Effector CD4-positive, alpha-beta T cell (primary cell): ENCODE results near the gene PHLDB1.

Experiments
- DNase-seq: peaks from one replicate; pipeline ENCODE4 v3.0.0-alpha.2; 2020

Gene PHLDB1

DNA sequence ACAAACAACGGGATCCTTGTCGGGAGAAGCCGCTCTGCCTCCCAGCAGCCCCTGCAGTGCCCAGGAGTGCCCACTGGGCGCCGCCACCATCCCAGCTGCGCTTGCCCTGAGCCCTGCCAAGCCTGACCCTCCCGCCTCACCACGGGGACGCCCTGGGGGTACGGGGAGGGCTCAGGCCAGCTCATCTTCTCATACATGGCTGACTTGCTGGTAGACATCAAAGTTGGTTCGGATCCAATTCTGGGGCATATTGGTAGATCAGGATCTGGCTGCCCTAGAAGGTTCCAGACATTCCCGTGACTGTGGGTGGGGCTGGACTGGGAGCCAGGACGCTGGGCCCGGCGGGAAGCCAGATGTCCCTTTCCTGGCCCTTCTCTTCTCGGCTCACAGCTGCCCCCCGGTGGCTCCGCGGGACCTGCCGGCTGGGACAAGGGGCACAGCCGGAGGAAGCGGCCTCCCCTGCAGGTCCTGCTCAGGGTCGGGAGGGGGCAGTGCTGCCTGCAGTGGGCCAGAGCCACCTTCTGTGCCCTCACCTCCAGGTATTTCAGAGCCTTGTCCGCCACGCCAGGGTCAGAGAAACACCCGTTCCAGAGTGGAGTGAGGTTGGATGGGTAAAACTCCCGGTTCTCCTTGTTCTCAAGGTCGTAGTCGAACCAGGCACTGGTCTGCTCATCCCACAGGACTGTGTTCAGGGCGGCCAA, 82.6 kb downstream of the PHLDB1 start:
- DNase-seq = peak; percentile 76

- DNase-seq = no peak
Measured at GRCh38 chr11:118690553-118691304, 83.3 kb downstream of the PHLDB1 start.

DNA sequence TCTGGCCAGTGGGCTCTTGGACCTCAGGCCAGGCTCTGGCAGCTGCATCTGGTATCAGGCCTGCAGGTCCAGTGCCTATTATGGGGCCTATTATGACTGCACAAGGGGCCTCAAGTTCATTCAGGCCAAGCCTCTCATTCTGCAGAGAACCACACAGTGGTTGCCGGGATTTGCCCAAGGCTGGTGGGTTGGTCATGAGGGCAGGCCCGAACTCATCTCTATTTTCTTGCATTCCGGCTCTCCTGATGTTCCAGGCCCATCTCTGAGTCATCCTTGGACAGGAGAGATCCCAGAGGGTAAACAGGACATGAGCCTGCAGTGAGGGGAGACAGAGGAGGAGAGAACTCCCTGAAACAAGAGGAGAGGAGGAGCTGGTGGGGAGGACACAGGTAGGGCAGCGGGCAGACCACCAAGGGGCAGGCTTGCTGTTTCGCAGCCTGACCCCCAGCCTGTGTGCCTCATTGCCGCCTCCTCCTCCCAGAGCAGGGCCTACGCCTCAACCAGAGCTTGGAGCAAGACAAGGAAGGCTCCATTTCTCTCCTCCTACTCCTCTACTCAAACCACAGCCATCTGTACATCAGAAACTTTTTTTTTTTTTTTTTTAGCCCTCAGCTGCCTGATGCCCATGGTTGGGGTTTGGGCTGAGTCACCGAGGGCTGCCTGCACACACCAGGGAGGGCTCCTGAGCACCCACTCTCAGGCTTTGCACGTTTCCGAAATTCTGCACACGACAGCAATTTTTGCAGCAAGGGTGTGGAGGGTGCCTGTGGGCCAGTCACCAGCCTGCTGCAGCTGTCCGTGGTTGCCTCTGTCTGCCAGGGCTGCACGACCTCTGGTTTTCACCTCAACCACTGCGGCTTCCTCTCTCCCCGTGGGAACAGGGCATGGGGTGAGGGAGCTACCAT, 84.8 kb downstream of the PHLDB1 start:
- peak; percentile 55 for DNase-seq

DNA sequence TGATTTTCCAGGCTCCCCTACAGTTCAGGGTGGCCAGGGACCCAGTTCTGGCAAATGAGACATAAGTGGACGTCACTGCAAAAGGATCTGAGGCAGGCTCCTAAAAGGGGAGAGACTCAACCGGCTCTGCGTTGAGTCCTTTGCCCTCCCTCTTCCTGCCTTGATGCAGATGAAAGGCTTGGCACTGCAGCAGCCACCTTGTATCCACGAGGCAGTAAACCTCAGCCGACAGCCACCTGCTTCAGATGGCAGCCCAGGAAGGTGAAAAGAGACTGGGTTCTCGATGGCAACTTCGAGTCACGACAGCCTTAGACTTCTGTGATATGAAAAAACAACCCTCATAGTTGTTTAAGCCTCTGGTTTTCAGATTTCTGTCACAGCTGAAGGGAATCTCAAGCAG, 86.8 kb downstream of the PHLDB1 start:
- no peak for DNase-seq

GRCh38 chr11:118694771-118695170, 87.4 kb downstream of the PHLDB1 start:
- no peak for DNase-seq

DNA sequence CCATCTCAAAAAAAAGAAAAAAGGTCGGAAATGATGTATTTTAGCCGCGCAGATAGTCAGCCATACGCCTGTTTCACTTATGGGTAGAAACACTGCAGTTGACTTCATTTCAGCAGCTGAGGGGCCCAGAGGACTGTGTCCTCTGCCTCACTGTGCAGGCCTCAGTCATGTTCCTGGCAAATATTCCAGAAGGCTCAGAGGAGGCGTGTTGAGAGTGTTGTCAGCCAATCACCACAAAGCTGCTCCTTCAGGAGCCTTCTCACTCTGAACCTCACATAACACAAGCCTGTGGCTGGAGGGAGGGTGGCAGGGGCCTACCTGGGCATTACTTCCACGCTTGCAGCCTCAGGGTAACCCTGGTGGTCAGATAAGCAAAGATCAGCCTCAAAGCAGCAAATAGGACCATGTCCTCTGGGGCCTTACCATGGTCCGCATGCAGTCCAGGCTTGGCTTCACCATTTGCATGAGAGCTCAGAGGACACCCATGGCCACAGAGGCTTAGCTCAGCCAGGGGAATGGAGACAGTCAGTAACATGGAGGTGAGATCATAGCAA, 89.3 kb downstream of the PHLDB1 start:
- DNase-seq = no peak

DNA sequence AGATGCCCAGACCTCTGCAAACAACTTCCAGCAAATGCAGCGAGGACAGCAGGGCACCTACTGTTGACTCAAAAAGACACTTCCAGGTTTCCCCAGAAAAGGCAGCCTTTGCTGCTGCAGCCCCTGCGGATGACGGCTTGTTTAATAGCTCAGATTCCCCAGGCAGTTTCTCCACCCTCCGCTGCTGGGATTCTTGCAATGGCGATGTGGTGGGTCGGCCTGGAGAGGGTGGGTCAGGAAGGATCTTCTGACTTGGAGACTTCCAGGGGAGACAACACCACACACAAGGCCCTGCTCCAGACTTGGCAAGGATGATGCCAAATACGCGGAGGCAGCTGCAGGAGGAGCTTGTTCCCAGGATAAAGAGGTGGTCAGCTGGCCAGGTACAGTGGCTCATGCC, 89.9 kb downstream of the PHLDB1 start:
- DNase-seq = no peak

DNA sequence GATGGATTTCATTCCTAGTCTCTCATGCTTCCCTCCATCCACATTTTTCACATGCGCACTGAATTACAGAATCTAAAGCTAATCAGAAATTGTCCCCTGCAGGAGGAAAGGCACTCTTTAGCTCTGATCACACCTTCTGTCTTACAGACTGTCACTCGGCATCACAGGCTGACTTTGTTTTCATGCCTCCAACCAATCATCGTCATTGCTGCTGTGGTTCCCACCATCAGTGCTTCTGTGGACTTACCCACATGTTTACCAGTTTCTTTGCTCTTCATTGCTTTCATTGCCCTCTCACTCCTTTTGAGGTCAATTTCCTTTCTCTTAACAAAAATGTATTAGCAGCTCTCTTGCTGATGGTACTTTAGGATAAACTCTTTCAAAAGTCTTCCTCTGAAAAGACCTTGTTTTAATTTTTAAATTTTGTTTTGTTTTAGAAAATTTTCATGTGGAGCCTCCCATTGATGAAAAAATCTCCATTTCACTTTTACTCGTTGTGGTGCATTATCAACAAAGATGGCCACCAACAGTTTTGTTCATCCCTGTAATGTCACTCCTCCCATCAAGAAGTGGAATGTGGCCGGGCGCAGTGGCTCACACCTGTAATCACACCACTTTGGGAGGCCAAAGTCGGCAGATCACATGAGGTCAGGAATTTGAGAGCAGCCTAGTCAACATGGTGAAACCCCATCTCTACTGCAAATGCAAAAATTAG, 92.2 kb downstream of the PHLDB1 start:
- DNase-seq = peak; percentile 69

GRCh38 chr11:118703563-118704106, 96.2 kb downstream of the PHLDB1 start:
- DNase-seq = no peak

GRCh38 chr11:118705111-118705741, 97.8 kb downstream of the PHLDB1 start:
- DNase-seq = peak; percentile 36

DNA sequence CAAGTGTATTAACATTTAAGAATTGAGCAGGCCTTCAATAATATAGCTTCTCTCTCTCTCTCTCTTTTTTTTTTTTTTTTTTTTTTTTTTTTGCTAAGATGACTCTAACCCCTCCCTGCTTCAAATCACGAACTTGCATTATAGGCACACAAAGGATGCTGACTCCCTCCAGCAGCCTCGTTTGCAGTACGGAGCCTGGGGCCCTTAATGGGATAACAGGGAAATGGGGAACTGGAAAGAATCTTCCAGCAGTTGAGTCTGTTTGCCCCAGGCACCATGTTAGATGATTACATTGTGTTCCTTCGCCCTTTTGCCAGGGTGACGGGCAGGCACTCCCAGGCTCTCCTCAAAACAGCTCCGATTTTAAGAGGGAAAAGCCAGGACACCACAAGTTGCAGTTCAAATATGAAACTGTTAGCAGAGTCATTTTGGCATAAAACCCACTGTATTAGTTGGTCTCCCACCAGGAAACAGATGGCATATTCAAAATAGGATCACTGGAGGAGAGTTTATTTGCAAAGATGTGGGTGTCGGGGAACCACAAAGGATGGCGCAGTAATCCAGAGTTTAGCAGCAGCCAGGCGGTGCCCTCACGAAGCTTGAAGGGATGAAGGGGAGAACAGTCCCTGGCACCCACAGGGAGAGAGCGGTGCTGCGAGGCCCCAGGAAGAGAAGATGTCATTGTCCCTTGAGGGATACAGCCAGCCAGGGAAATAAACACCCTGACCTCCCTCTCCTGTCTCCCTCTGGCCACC, 98.6 kb downstream of the PHLDB1 start:
- no peak for DNase-seq

- no peak for DNase-seq
Measured at GRCh38 chr11:118706546-118706825, 99.1 kb downstream of the PHLDB1 start.
